ENCODE measurements around the gene PPM1G.

Gene PPM1G

GRCh38 chr2:27446057-27446456 is 36.7 kb upstream of the PPM1G start:
- no peak overlapping the region for H2BK15ac ChIP-seq (ENCODE audit: low read depth, poor library complexity, severe bottlenecking)
- peaks cover 54 to 71% of the 10 kb centered on the region in 2 experiments for H3K36me3 ChIP-seq (ENCODE audit: control insufficient read depth in 1 of 2, insufficient read depth in 2 of 2, low read depth in 1 of 2, low read length in 2 of 2)
- no peak for DNase-seq
- no peak overlapping the region for H4K8ac ChIP-seq (ENCODE audit: low read length)
- no peak overlapping the region for H3K27ac ChIP-seq (ENCODE audit: low read length, poor library complexity, severe bottlenecking)
- no peak overlapping the region for H3K18ac ChIP-seq (ENCODE audit: low read depth in 1 of 2, low read length in 2 of 2)
- WGBS = 100% methylated on average over 2 of the region's 3 CpGs
- no peak overlapping the region for H2AK5ac ChIP-seq (ENCODE audit: low read length, severe bottlenecking)
- no peaks in the 10 kb centered on the region for H3K79me1 ChIP-seq (replicated peaks; ENCODE audit: low read length, poor library complexity, severe bottlenecking)
- H3K27me3 ChIP-seq (ENCODE audit: control insufficient read depth in 1 of 2, insufficient read depth in 1 of 2, low read length in 2 of 2) = no peaks in the 10 kb centered on the region
- H2AFZ ChIP-seq (ENCODE audit: low read depth, low read length) = no peak overlapping the region
- no peak overlapping the region for H4K91ac ChIP-seq (ENCODE audit: low read length)
- H2BK5ac ChIP-seq (ENCODE audit: low read depth, low read length, poor library complexity, severe bottlenecking) = no peak overlapping the region
- no peak overlapping the region for H3K4ac ChIP-seq (ENCODE audit: low read depth in 1 of 2, low read length in 2 of 2)
- H3K14ac ChIP-seq (ENCODE audit: low read length in 2 of 2) = no peak overlapping the region
- no peak overlapping the region for H3K4me3 ChIP-seq (ENCODE audit: insufficient read depth in 1 of 2, low read depth in 1 of 2, low read length in 2 of 2)
- no peak overlapping the region for H3K9ac ChIP-seq (ENCODE audit: low read length)
- H3K4me1 ChIP-seq (ENCODE audit: control insufficient read depth, insufficient read depth, low read depth, low read length) = peaks cover 6% of the 10 kb centered on the region
- H3K4me2 ChIP-seq (ENCODE audit: low read length, poor library complexity, severe bottlenecking) = no peak overlapping the region
- no peaks in the 10 kb centered on the region for H3K9me3 ChIP-seq (ENCODE audit: control insufficient read depth, low read length)
- H2BK120ac ChIP-seq (ENCODE audit: low read depth, low read length) = no peak overlapping the region
- no peak overlapping the region for H2BK12ac ChIP-seq (ENCODE audit: low read length in 2 of 2)
- H3K23ac ChIP-seq (ENCODE audit: low read length in 2 of 2) = no peak overlapping the region

GRCh38 chr2:27445615-27446014 is 36.2 kb upstream of the PPM1G start:
- Histone ChIP-seq H2AFZ (ENCODE audit: low read depth, low read length) (no peak overlapping the region), H3K4me2 (ENCODE audit: low read length, poor library complexity, severe bottlenecking) (no peak overlapping the region), H3K27ac (ENCODE audit: low read length, poor library complexity, severe bottlenecking) (no peak overlapping the region), H2BK15ac (ENCODE audit: low read depth, poor library complexity, severe bottlenecking) (no peak overlapping the region), H3K36me3 (ENCODE audit: control insufficient read depth in 1 of 2, insufficient read depth in 2 of 2, low read depth in 1 of 2, low read length in 2 of 2) (peaks cover 59 to 71% of the 10 kb centered on the region in 2 experiments), H2AK5ac (ENCODE audit: low read length, severe bottlenecking) (no peak overlapping the region), H3K9ac (ENCODE audit: low read length) (no peak overlapping the region), H2BK120ac (ENCODE audit: low read depth, low read length) (no peak overlapping the region), H3K4me3 (ENCODE audit: insufficient read depth in 1 of 2, low read depth in 1 of 2, low read length in 2 of 2) (no peak overlapping the region), H4K91ac (ENCODE audit: low read length) (no peak overlapping the region), H2BK12ac (ENCODE audit: low read length in 2 of 2) (no peak overlapping the region), H3K4ac (ENCODE audit: low read depth in 1 of 2, low read length in 2 of 2) (no peak overlapping the region), H3K79me1 (replicated peaks; ENCODE audit: low read length, poor library complexity, severe bottlenecking) (no peaks in the 10 kb centered on the region), H2BK5ac (ENCODE audit: low read depth, low read length, poor library complexity, severe bottlenecking) (no peak overlapping the region), H3K4me1 (ENCODE audit: control insufficient read depth, insufficient read depth, low read depth, low read length) (peaks cover 6% of the 10 kb centered on the region), H3K14ac (ENCODE audit: low read length in 2 of 2) (no peak overlapping the region), H3K9me3 (ENCODE audit: control insufficient read depth, low read length) (no peaks in the 10 kb centered on the region), H4K8ac (ENCODE audit: low read length) (no peak overlapping the region), H3K23ac (ENCODE audit: low read length in 2 of 2) (no peak overlapping the region), H3K18ac (ENCODE audit: low read depth in 1 of 2, low read length in 2 of 2) (no peak overlapping the region), H3K27me3 (ENCODE audit: control insufficient read depth in 1 of 2, insufficient read depth in 1 of 2, low read length in 2 of 2) (no peaks in the 10 kb centered on the region)
- DNase-seq = no peak
- 95% methylated on average over 8 of the region's 8 CpGs for WGBS

GRCh38 chr2:27445155-27445554 is 35.8 kb upstream of the PPM1G start:
- Histone ChIP-seq H2BK120ac (ENCODE audit: low read depth, low read length) (no peak overlapping the region), H3K4ac (ENCODE audit: low read depth in 1 of 2, low read length in 2 of 2) (no peak overlapping the region), H4K8ac (ENCODE audit: low read length) (no peak overlapping the region), H3K18ac (ENCODE audit: low read depth in 1 of 2, low read length in 2 of 2) (no peak overlapping the region), H3K27me3 (ENCODE audit: control insufficient read depth in 1 of 2, insufficient read depth in 1 of 2, low read length in 2 of 2) (no peaks in the 10 kb centered on the region), H3K9me3 (ENCODE audit: control insufficient read depth, low read length) (no peaks in the 10 kb centered on the region), H2AK5ac (ENCODE audit: low read length, severe bottlenecking) (no peak overlapping the region), H2AFZ (ENCODE audit: low read depth, low read length) (no peak overlapping the region), H3K4me1 (ENCODE audit: control insufficient read depth, insufficient read depth, low read depth, low read length) (peaks cover 6% of the 10 kb centered on the region), H4K91ac (ENCODE audit: low read length) (no peak overlapping the region), H3K4me3 (ENCODE audit: insufficient read depth in 1 of 2, low read depth in 1 of 2, low read length in 2 of 2) (no peak overlapping the region), H2BK5ac (ENCODE audit: low read depth, low read length, poor library complexity, severe bottlenecking) (no peak overlapping the region), H3K4me2 (ENCODE audit: low read length, poor library complexity, severe bottlenecking) (no peak overlapping the region), H2BK15ac (ENCODE audit: low read depth, poor library complexity, severe bottlenecking) (no peak overlapping the region), H3K23ac (ENCODE audit: low read length in 2 of 2) (no peak overlapping the region), H3K36me3 (ENCODE audit: control insufficient read depth in 1 of 2, insufficient read depth in 2 of 2, low read depth in 1 of 2, low read length in 2 of 2) (peaks cover 63 to 72% of the 10 kb centered on the region in 2 experiments), H2BK12ac (ENCODE audit: low read length in 2 of 2) (no peak overlapping the region), H3K14ac (ENCODE audit: low read length in 2 of 2) (no peak overlapping the region), H3K79me1 (replicated peaks; ENCODE audit: low read length, poor library complexity, severe bottlenecking) (no peaks in the 10 kb centered on the region), H3K9ac (ENCODE audit: low read length) (no peak overlapping the region), H3K27ac (ENCODE audit: low read length, poor library complexity, severe bottlenecking) (no peak overlapping the region)
- no peak for DNase-seq
- 95% methylated on average over 8 of the region's 8 CpGs for WGBS

- Histone ChIP-seq H3K36me3 (ENCODE audit: control insufficient read depth in 1 of 2, insufficient read depth in 2 of 2, low read depth in 1 of 2, low read length in 2 of 2) (peaks cover 65 to 73% of the 10 kb centered on the region in 2 experiments), H3K9ac (ENCODE audit: low read length) (no peak overlapping the region), H2BK5ac (ENCODE audit: low read depth, low read length, poor library complexity, severe bottlenecking) (no peak overlapping the region), H3K79me1 (replicated peaks; ENCODE audit: low read length, poor library complexity, severe bottlenecking) (no peaks in the 10 kb centered on the region), H2BK15ac (ENCODE audit: low read depth, poor library complexity, severe bottlenecking) (peak overlapping the region; percentile 70), H2BK12ac (ENCODE audit: low read length in 2 of 2) (no peak overlapping the region), H4K8ac (ENCODE audit: low read length) (no peak overlapping the region), H2BK120ac (ENCODE audit: low read depth, low read length) (no peak overlapping the region), H3K9me3 (ENCODE audit: control insufficient read depth, low read length) (no peaks in the 10 kb centered on the region), H2AFZ (ENCODE audit: low read depth, low read length) (no peak overlapping the region), H2AK5ac (ENCODE audit: low read length, severe bottlenecking) (no peak overlapping the region), H3K4ac (ENCODE audit: low read depth in 1 of 2, low read length in 2 of 2) (no peak overlapping the region), H3K4me2 (ENCODE audit: low read length, poor library complexity, severe bottlenecking) (no peak overlapping the region), H3K14ac (ENCODE audit: low read length in 2 of 2) (no peak overlapping the region), H4K91ac (ENCODE audit: low read length) (no peak overlapping the region), H3K27me3 (ENCODE audit: control insufficient read depth in 1 of 2, insufficient read depth in 1 of 2, low read length in 2 of 2) (no peaks in the 10 kb centered on the region), H3K4me1 (ENCODE audit: control insufficient read depth, insufficient read depth, low read depth, low read length) (peaks cover 6% of the 10 kb centered on the region), H3K27ac (ENCODE audit: low read length, poor library complexity, severe bottlenecking) (no peak overlapping the region), H3K4me3 (ENCODE audit: insufficient read depth in 1 of 2, low read depth in 1 of 2, low read length in 2 of 2) (no peak overlapping the region), H3K23ac (ENCODE audit: low read length in 2 of 2) (no peak overlapping the region), H3K18ac (ENCODE audit: low read depth in 1 of 2, low read length in 2 of 2) (no peak overlapping the region)
- WGBS = 94% methylated on average over 6 of the region's 6 CpGs
- DNase-seq = peak; percentile 11
Measured at GRCh38 chr2:27442920-27443282, 33.5 kb upstream of the PPM1G start.
